Spleen (tissue), 3 donors: ENCODE data around the gene ARMC3.

Experiments used
- POLR2A ChIP-seq, 3 donors: fragments of 450-650 bp; IDR thresholded peaks; one replicate each; pipeline ENCODE4 v1.5.1; 2017; ENCODE audit warnings: antibody characterized with exemption in 3 of 3, mild to moderate bottlenecking in 1 of 3
- POLR2AphosphoS5 ChIP-seq, 3 donors: sonication (generic); formaldehyde crosslinking; IDR thresholded peaks; one replicate each; pipeline ENCODE4 v1.5.1; 2017; ENCODE audit warnings: antibody characterized with exemption in 3 of 3

DNA sequence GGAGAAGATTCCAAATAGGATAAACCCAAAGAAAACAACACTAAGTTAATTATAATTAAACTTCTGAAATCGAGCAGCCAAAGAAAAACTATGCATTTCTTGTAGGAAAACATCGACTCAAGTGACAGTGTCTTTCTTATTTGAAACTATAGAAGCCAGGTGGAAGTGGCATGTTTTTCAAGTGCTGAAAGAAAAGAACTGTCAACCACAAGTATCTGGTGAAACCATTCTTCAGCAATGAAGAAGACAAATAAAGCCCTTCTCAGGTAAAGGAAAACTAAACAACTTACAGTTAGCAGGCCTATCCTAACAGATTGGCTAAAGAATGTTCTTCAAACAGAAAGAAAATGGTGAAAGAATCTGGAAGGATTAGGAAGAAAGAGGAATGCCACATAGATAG is 96.1 kb downstream of the ARMC3 start:
- TF ChIP-seq POLR2A (IDR thresholded peaks at IDR 0.05) (no peak), POLR2AphosphoS5 (IDR thresholded peaks at IDR 0.05) (no peak)
